Ishikawa (cell line): ENCODE data around the gene TMEM234.

Experiments
- CEBPB ChIP-seq: IDR thresholded peaks from 2 replicates; pipeline ENCODE4 v1.6.1; 2012
- CREB1 ChIP-seq: IDR thresholded peaks from 2 replicates; pipeline ENCODE4 v1.6.1; 2012; ENCODE audit warnings: low read depth
- EGR1 ChIP-seq: IDR thresholded peaks from 2 replicates; pipeline ENCODE4 v1.6.1; 2012
- EP300 ChIP-seq: IDR thresholded peaks from 2 replicates; pipeline ENCODE4 v1.6.1; 2012; ENCODE audit warnings: borderline replicate concordance
- FOXM1 ChIP-seq: IDR thresholded peaks from 2 replicates; pipeline ENCODE4 v1.6.1; 2012; ENCODE audit warnings: low read depth, borderline replicate concordance
- MAX ChIP-seq: IDR thresholded peaks from 2 replicates; pipeline ENCODE4 v1.6.1; 2012
- NFIC ChIP-seq: IDR thresholded peaks from 2 replicates; pipeline ENCODE4 v1.6.1; 2012
- RAD21 ChIP-seq: IDR thresholded peaks from 2 replicates; pipeline ENCODE4 v1.6.1; 2012; ENCODE audit warnings: low read depth
- TAF1 ChIP-seq: IDR thresholded peaks from 2 replicates; pipeline ENCODE4 v1.6.1; 2012; ENCODE audit warnings: low read depth, mild to moderate bottlenecking
- TCF12 ChIP-seq: IDR thresholded peaks from 2 replicates; pipeline ENCODE4 v1.6.1; 2012; ENCODE audit warnings: low read depth
- TEAD4 ChIP-seq: IDR thresholded peaks from 2 replicates; pipeline ENCODE4 v1.6.1; 2012
- YY1 ChIP-seq: IDR thresholded peaks from 2 replicates; pipeline ENCODE4 v1.6.1; 2012; ENCODE audit warnings: low read depth
- ZBTB7A ChIP-seq: IDR thresholded peaks from 2 replicates; pipeline ENCODE4 v1.6.1; 2012; ENCODE audit warnings: low read depth
- TF ChIP-seq, protein P1 (sequence below): IDR thresholded peaks from 2 replicates; pipeline ENCODE4 v1.6.1; 2012
- TF ChIP-seq, protein P2 (sequence below): IDR thresholded peaks from 2 replicates; pipeline ENCODE4 v1.6.1; 2012; ENCODE audit warnings: low read depth, mild to moderate bottlenecking

The TMEM234 gene

DNA sequence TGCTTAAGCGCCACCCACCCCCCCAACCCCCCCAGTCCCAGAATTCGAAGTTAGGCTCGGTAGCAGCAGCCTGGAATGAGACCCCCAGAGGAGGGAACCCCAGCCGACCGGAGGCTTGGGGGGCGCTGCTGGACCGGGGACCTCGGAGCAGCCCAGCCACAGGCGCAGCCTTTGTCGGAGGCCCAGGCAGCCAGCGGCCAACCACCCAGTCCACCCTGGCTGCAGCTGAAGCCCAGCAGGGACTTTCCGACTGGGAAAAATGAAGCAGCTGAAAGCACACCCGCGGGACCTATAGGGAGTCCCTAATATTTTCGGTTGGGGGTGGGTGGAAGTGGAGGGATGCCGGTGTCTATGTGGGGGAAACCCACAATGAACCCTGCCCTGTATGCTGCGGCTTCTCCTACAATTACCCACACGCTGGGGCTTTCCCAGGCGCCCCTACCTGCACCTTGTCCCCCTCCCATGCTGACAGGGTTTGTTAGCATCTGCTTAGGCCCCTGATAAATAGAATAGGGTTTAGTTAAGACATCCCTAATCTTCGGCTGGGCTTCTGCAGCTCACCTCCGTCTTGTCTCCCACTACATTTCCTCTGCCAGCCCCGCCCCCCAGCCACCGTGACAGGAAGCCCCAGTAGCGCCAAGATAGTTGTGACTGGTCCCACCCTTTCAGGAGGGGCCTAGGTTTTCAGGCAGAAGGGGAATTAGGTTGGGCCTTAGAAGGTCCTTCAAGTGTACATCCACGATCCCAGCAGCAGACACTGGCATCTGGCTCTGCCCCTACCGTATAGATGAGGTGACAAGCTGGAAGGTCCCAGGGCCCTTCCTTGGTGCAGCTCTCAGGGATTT, 20.9 kb downstream of the TMEM234 start:
- 0 out of 2 replicates have a peak, but pooled peaks have one; percentile 13 for TF ChIP-seq TAF1
- TF ChIP-seq, protein P1, sequence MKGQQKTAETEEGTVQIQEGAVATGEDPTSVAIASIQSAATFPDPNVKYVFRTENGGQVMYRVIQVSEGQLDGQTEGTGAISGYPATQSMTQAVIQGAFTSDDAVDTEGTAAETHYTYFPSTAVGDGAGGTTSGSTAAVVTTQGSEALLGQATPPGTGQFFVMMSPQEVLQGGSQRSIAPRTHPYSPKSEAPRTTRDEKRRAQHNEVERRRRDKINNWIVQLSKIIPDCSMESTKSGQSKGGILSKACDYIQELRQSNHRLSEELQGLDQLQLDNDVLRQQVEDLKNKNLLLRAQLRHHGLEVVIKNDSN: no peak
- no peak for TF ChIP-seq EP300
- TF ChIP-seq, protein P2, sequence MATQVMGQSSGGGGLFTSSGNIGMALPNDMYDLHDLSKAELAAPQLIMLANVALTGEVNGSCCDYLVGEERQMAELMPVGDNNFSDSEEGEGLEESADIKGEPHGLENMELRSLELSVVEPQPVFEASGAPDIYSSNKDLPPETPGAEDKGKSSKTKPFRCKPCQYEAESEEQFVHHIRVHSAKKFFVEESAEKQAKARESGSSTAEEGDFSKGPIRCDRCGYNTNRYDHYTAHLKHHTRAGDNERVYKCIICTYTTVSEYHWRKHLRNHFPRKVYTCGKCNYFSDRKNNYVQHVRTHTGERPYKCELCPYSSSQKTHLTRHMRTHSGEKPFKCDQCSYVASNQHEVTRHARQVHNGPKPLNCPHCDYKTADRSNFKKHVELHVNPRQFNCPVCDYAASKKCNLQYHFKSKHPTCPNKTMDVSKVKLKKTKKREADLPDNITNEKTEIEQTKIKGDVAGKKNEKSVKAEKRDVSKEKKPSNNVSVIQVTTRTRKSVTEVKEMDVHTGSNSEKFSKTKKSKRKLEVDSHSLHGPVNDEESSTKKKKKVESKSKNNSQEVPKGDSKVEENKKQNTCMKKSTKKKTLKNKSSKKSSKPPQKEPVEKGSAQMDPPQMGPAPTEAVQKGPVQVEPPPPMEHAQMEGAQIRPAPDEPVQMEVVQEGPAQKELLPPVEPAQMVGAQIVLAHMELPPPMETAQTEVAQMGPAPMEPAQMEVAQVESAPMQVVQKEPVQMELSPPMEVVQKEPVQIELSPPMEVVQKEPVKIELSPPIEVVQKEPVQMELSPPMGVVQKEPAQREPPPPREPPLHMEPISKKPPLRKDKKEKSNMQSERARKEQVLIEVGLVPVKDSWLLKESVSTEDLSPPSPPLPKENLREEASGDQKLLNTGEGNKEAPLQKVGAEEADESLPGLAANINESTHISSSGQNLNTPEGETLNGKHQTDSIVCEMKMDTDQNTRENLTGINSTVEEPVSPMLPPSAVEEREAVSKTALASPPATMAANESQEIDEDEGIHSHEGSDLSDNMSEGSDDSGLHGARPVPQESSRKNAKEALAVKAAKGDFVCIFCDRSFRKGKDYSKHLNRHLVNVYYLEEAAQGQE: no peak

GRCh38 chr1:32200226-32201010, 21.7 kb downstream of the TMEM234 start, which contains the start of gene CCDC28B:
Gene CCDC28B (plus strand): TSS chr1:32200595. CDS start chr1:32201936, 1,341 bp downstream.
- peak; percentile 59 for TF ChIP-seq YY1
- TF ChIP-seq TCF12: no peak
- TF ChIP-seq, protein P2: no peak
- TF ChIP-seq EGR1: peak; percentile 28; the same call in 1 of the 2 replicates
- TF ChIP-seq TEAD4: no peak
- no peak for TF ChIP-seq TAF1
- peak; percentile 38; the same call in 1 of the 2 replicates for TF ChIP-seq ZBTB7A
- no peak for TF ChIP-seq NFIC
- TF ChIP-seq MAX: peak; percentile 94
- TF ChIP-seq CREB1: no peak; the same call in 1 of the 2 replicates
- no peak for TF ChIP-seq CEBPB
- TF ChIP-seq FOXM1: no peak
- TF ChIP-seq, protein P1: no peak
- TF ChIP-seq EP300: no peak
- TF ChIP-seq RAD21: no peak

GRCh38 chr1:32199717-32200072, 22.5 kb downstream of the TMEM234 start:
- no peak for TF ChIP-seq EGR1
- TF ChIP-seq EP300: no peak
- TF ChIP-seq CREB1: no peak
- TF ChIP-seq TCF12: no peak
- TF ChIP-seq ZBTB7A: no peak
- no peak for TF ChIP-seq RAD21
- TF ChIP-seq TEAD4: no peak
- no peak for TF ChIP-seq MAX
- TF ChIP-seq NFIC: no peak
- TF ChIP-seq, protein P2: no peak
- TF ChIP-seq, protein P1: no peak
- no peak for TF ChIP-seq FOXM1
- TF ChIP-seq YY1: no peak
- TF ChIP-seq TAF1: no peak
- no peak for TF ChIP-seq CEBPB
